ENCODE data around the gene ARPIN. TPM values are rescaled to one million over a fixed set of nuclear protein-coding genes. Genes with fewer than 3 reads are reported as not detected.
"Not testable (repeated sequence)": the region's sequence is repeated elsewhere in the genome, so short reads cannot be mapped to it uniquely, and the experiment has no call there.

Gene ARPIN
- total and polyA plus RNA-seq, 7 donors: 3.5 to 10.3 (median 8.9) TPM

GRCh38 chr15:89948796-89949195, 36.0 kb upstream of the ARPIN start:
- Histone ChIP-seq H3K36me3 (ENCODE audit: insufficient read depth in 1 of 2, low read depth in 1 of 2) (no peaks in the 10 kb centered on the region), H3K27me3 (ENCODE audit: insufficient read depth in 3 of 3, low read length in 2 of 3) (no peaks in the 10 kb centered on the region), H3K9me3 (no peaks in the 10 kb centered on the region), H3K27ac (no peak overlapping the region), H3K4me1 (no peaks in the 10 kb centered on the region), H3K4me3 (no peak overlapping the region)
- no peak for TF ChIP-seq CTCF (IDR thresholded peaks at IDR 0.05)
- 76 to 78% (median 77%) methylated on average over 7 of the region's 7 CpGs for WGBS, 3 donors
- ATAC-seq (no peak), DNase-seq (no peak)
- intact Hi-C loops (cut with DNase I): no loop called here

GRCh38 chr15:89947385-89947784, 34.6 kb upstream of the ARPIN start:
- intact Hi-C loops (cut with DNase I): no loop called here

GRCh38 chr15:89946681-89947299, 34.0 kb upstream of the ARPIN start:
- H3K4me3 ChIP-seq: no peak overlapping the region
- intact Hi-C loops (cut with DNase I): no loop called here
- ATAC-seq: no peak
- H3K36me3 ChIP-seq (ENCODE audit: insufficient read depth in 1 of 2, low read depth in 1 of 2): no peaks in the 10 kb centered on the region
- DNase-seq: no peak
- no peak overlapping the region for H3K27ac ChIP-seq
- TF ChIP-seq CTCF (IDR thresholded peaks at IDR 0.05): no peak
- WGBS, 3 donors: 89 to 93% (median 92%) methylated on average over 6 of the region's 6 CpGs
- no peaks in the 10 kb centered on the region for H3K27me3 ChIP-seq (ENCODE audit: insufficient read depth in 3 of 3, low read length in 2 of 3)
- H3K4me1 ChIP-seq: no peaks in the 10 kb centered on the region
- H3K9me3 ChIP-seq: no peaks in the 10 kb centered on the region

More at GRCh38 chr15:89947385-89947784, 34.6 kb upstream of the ARPIN start:
- WGBS, 3 donors: 93 to 97% (median 97%) methylated on average over 3 of the region's 3 CpGs
- no peak for ATAC-seq
- Histone ChIP-seq H3K4me1 (no peaks in the 10 kb centered on the region), H3K36me3 (ENCODE audit: insufficient read depth in 1 of 2, low read depth in 1 of 2) (no peaks in the 10 kb centered on the region), H3K4me3 (no peak overlapping the region), H3K27me3 (ENCODE audit: insufficient read depth in 3 of 3, low read length in 2 of 3) (no peaks in the 10 kb centered on the region), H3K27ac (no peak overlapping the region), H3K9me3 (no peaks in the 10 kb centered on the region)
- TF ChIP-seq CTCF (IDR thresholded peaks at IDR 0.05): no peak
- no peak for DNase-seq

- H3K4me3 ChIP-seq; DNase-seq; intact Hi-C loops (cut with DNase I); H3K36me3 ChIP-seq (ENCODE audit: insufficient read depth in 1 of 2, low read depth in 1 of 2); ATAC-seq; H3K27me3 ChIP-seq (ENCODE audit: insufficient read depth in 3 of 3, low read length in 2 of 3); H3K4me1 ChIP-seq; H3K9me3 ChIP-seq; H3K27ac ChIP-seq: not testable (repeated sequence)
- 88 to 90% (median 88%) methylated on average over 6 of the region's 6 CpGs for WGBS, 3 donors
These were observed 31.0 kb upstream of the ARPIN start for GRCh38 chr15:89943721-89944120.

- H3K4me1 ChIP-seq: no peaks in the 10 kb centered on the region
- ATAC-seq: no peak
- intact Hi-C loops (cut with DNase I): no loop called here
- 83 to 89% (median 88%) methylated on average over 3 of the region's 3 CpGs for WGBS, 3 donors
- no peak overlapping the region for H3K27ac ChIP-seq
- no peak overlapping the region for H3K4me3 ChIP-seq
- no peaks in the 10 kb centered on the region for H3K9me3 ChIP-seq
- no peak for DNase-seq
- no peak for TF ChIP-seq CTCF (IDR thresholded peaks at IDR 0.05)
- H3K27me3 ChIP-seq (ENCODE audit: insufficient read depth in 3 of 3, low read length in 2 of 3): no peaks in the 10 kb centered on the region
- H3K36me3 ChIP-seq (ENCODE audit: insufficient read depth in 1 of 2, low read depth in 1 of 2): no peaks in the 10 kb centered on the region
These were observed 27.2 kb upstream of the ARPIN start for GRCh38 chr15:89939910-89940309.

- WGBS, 3 donors: 77 to 79% (median 78%) methylated on average over 2 of the region's 2 CpGs
- H3K4me3 ChIP-seq; H3K36me3 ChIP-seq (ENCODE audit: insufficient read depth in 1 of 2, low read depth in 1 of 2); H3K27ac ChIP-seq; DNase-seq; H3K27me3 ChIP-seq (ENCODE audit: insufficient read depth in 3 of 3, low read length in 2 of 3); ATAC-seq; intact Hi-C loops (cut with DNase I); H3K4me1 ChIP-seq; H3K9me3 ChIP-seq: not testable (repeated sequence)
These were observed 26.6 kb upstream of the ARPIN start for GRCh38 chr15:89939377-89939776.
